NCI-H345 treated with DMSO at 0.1 percent for 48 hours (cell line): ENCODE measurements around the gene FBXW7.

Experiments used
- DNase-seq: peaks from one replicate; lab custom pipeline; 2025; ENCODE audit not compliant: unreplicated experiment; lab: John Stamatoyannopoulos, UW

FBXW7 gene

GRCh38 chr4:152344001-152344400 is 191.9 kb downstream of the FBXW7 start:
- DNase-seq: no peak

GRCh38 chr4:152342293-152342692 is 193.6 kb downstream of the FBXW7 start:
- DNase-seq: no peak

- no peak for DNase-seq
These were observed 195.1 kb downstream of the FBXW7 start for GRCh38 chr4:152340818-152341217.

- DNase-seq: no peak
These were observed 196.3 kb downstream of the FBXW7 start for GRCh38 chr4:152339576-152339975.

- DNase-seq: no peak
These were observed 201.0 kb downstream of the FBXW7 start for GRCh38 chr4:152334931-152335330.

GRCh38 chr4:152331042-152331441 is 204.8 kb downstream of the FBXW7 start:
- DNase-seq: no peak

GRCh38 chr4:152328582-152328981 is 207.3 kb downstream of the FBXW7 start:
- no peak for DNase-seq

- DNase-seq: no peak
These were observed 208.1 kb downstream of the FBXW7 start for GRCh38 chr4:152327606-152328453.

- DNase-seq: no peak
These were observed 210.1 kb downstream of the FBXW7 start for GRCh38 chr4:152325831-152326230.

- DNase-seq: no peak
These were observed 212.7 kb downstream of the FBXW7 start for GRCh38 chr4:152323221-152323620.

- DNase-seq: no peak
These were observed 213.2 kb downstream of the FBXW7 start for GRCh38 chr4:152322656-152323055.

- no peak for DNase-seq
These were observed 214.0 kb downstream of the FBXW7 start for GRCh38 chr4:152321923-152322322.

GRCh38 chr4:152321398-152321797 is 214.5 kb downstream of the FBXW7 start:
- DNase-seq: no peak

GRCh38 chr4:152316969-152317368 is 218.9 kb downstream of the FBXW7 start:
- peak; percentile 84 for DNase-seq

GRCh38 chr4:152310257-152310656 is 225.6 kb downstream of the FBXW7 start:
- DNase-seq: no peak

- DNase-seq: no peak
These were observed 226.5 kb downstream of the FBXW7 start for GRCh38 chr4:152309418-152309817.

GRCh38 chr4:152308951-152309350 is 226.9 kb downstream of the FBXW7 start:
- peak; percentile 60 for DNase-seq

- DNase-seq: no peak
These were observed 228.2 kb downstream of the FBXW7 start for GRCh38 chr4:152307669-152308068.

- DNase-seq: no peak
These were observed 229.4 kb downstream of the FBXW7 start for GRCh38 chr4:152306541-152306940.

GRCh38 chr4:152304220-152304619 is 231.7 kb downstream of the FBXW7 start:
- DNase-seq: no peak

- no peak for DNase-seq
These were observed 234.5 kb downstream of the FBXW7 start for GRCh38 chr4:152301381-152301780.

- no peak for DNase-seq
These were observed 236.3 kb downstream of the FBXW7 start for GRCh38 chr4:152299553-152299952.

GRCh38 chr4:152296386-152296785 is 239.5 kb downstream of the FBXW7 start:
- no peak for DNase-seq
